CD4-positive, alpha-beta T cell treated with Interleukin-17A for 4 hours (primary cell): ENCODE results near the gene ISG20.
"Not testable (repeated sequence)": the region's sequence is repeated elsewhere in the genome, so short reads cannot be mapped to it uniquely, and the experiment has no call there.

ENCODE experiments used
- DNase-seq: peaks from one replicate; pipeline ENCODE4 v3.0.0-alpha.2; 2020; ENCODE audit warnings: mixed read lengths

The ISG20 gene

DNA sequence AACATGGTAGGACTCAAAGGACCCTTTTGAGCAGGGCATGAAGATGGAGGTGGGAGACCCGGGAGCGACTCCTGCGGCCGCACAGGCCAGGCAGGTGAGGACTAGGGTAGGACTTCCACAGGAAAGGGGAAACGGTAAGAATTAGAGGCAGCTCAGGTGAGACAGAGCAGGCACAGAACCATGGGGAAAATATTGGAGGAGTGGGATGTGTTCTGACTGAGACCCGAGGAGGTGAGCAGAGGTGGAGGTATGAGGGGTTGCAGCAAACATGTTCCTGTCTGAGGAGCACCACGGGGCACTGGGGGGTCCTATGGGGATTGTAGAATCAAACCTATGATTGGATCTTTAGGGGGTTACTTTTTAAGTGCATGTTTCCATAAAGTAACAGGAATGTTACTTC, 1.4 kb upstream of the ISG20 start:
- no peak for DNase-seq

DNA sequence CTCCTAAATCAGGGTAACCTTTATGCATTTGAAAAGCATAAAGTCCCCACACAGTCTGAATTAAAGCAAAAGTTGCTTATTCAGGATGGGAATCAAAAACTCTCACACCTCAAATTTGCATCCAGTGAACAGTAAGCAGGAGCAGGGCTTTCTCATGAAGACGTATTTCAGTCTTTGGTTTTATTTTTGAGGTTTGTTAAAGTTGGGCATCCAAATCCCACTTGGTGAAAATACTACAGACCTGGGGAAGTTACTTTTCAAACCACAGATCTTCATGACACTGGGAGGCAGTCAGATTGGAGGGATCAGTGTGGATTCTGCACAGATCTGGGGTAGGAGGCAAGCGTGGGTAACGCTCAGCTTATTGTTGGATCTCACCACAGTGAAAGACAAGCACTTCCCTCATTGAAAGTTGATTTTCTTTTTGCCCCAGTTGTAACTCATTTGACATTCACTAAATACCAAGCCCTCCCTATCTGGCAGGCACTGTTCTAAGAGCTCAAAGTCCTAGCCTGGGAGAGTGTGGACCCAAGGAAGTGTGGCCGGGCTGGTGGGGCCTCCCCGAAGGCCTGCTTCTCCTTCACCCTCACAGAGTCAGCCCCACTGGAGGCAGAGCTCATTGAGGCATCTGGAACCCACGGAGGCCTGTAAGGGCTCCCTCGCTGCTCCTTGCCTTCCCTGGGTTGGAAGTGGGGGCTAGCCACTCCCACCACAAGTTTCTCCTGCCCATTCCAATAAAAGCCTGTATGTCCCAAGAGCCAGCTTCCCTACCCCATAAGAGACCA, 783 bp upstream of the ISG20 start:
- peak; percentile 30 for DNase-seq

DNA sequence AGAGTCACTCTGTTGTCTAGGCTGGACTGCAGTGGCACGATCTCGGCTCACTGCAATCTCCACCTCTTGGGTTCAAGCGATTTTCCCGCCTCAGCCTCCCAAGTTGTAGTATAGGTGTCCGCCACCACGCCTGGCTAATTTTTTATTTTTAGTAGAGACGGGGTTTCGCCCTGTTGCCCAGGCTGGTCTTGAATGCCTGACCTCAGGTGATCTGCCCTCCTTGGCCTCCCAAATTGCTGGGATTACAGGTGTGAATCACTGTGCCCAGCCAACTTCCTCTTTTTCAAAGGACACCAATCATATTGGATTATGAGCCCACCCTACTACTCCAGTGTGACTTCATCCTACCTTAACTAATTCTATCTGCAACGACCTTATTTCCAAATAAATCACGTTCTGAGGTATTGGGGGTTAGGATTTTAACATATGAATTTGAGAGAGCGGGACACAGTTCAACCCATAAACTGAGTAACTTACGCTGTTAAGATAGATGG, 3.2 kb downstream of the ISG20 start:
- DNase-seq = no peak

DNA sequence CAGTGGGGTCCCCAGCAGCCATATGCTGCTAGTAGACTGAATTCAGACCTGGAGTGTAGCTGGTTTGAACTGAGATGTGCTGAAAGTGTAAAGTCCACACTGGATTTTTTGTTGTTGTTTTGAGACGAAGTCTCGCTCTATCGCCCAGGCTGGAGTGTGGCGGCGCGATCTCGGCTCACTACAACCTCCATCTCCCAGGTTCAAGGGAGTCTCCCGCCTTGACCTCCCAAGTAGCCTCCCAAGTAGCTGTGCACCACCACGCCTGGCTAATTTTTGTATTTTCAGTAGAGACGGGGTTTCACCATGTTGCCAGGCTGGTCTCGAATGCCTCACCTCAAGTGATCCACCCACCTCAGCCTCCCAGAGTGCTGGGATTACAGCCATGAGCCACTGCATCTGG, 3.7 kb downstream of the ISG20 start:
- not testable (repeated sequence) for DNase-seq

DNA sequence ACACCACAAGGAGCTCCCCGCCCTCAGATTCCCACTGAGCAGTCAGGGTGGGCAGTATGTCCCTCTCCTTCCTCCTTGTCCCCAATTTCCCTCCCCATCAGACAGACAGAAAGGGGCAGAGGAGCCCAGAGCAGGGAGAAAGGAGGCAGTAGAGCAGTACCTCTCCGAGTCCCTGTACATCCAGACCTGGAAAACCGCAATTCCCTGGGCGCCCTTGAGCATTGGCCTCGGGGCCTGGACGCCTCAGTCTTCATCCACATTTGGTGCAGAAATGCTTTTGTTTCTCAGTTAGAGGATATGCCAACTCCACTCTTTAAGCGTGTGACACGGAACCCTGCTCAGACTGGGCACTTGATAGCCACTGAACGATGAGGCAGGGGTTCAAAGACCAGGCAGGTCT, 5.9 kb downstream of the ISG20 start:
- DNase-seq = no peak

DNA sequence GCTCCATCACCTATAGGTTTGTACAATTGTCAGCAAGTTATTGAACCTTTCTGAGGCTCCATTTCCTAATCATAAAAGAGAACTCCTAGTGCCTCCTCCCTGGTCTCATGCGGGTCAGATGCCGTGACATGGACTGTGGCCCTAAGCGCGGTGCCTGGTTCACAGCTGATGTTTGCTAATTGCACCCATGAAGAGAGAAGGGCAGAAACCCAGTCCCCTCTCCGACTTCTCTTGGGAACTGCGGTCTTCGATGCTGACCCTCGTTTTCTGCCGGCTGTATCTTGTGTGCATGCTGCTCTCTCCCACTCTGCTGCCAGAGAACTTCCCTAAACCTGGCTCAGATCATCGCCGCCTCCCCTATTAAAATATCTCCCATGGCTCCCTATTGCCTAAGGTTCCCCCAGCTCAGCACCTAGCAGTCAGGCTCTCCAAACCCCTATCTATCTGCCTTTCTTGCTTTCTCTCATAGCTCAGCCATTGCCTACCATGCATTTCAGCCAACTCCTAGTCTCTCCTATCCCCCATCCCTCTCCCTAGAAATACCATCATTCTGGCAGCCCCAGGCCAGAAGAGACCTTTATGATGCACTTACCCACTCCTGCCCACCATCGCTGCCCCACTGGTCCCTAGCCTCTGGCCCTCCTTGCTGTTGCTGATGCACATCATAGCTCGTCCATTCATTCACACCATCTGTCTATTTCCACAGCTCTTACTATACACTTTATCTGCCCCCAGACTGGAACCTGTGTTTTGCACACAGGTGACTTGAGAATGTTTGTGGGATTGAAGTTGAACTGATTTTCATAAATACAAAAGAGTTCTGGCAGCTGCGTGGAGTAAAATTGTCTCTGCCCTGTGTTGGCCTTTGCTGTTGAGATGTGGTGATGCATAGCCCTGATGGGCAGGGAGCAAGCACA, 6.6 kb downstream of the ISG20 start:
- DNase-seq = no peak

DNA sequence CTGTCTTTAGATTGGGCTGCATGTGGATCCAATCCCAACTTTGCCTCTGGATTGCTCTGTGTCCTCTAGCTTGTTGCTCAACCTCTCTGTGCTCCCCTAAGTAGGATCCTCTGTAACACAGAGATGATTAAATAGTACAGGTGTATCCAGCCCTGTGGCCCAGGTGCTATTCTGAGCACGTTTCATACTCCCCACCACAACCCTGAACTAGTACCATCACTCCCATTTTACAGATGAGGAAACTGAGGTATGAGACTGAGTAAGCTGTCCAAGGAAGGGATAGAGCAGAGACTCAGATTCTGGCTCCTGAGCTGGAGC, 7.2 kb downstream of the ISG20 start:
- DNase-seq = no peak

DNA sequence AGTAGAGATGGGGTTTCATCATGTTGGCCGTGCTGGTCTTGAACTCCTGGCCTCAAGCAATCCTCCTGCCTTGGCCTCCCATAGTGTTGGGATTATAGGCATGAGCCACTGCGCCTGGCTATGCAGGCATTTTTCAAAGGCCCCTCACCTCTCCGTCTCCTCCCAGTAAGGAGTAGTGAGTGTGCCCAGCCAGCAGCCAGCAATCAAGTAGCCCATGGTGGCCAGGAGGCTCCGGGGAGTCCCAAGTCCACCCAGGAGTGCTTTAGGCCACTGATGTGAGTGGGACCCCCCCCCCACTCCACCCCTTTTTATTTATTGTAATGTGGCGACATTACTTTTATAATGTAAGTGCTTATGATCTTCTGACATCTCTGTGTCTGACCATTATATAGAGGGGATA, 8.1 kb downstream of the ISG20 start:
- DNase-seq = no peak

DNA sequence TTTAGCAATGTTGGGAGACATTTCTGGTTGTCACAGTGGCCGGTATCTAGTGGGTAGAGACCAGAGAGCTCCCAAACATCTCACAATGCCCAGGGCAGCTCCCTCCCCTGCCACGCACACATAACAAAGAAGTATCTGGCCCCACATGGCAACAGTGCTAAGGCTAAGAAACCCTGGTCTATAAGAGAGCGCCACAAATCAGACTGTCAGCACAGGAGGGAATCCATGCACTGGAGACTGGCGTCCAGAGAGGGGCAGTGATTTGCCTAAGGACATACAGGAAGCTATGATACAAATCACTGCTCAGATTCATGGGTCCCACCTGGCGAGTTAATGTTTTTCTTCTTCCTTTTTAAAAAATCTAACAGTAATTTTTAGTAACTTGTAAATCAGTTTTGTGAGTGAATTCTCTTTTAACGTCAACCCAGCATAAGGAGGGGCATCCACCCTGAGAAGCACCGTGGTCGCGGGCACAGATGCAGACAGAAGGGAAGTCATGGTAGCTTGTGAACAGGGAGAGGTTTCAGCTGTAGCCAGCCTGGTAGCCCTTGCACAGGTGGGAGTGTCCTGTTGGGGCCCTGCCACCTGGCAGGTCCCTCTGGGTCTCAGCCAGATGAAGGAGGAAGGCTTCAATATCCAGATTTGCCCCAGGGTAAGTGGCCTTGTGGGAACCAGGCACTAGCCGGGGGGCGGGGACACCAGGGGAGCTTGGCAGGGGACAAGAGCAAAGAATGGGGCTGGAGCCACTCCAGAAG, 8.7 kb downstream of the ISG20 start:
- no peak for DNase-seq

DNA sequence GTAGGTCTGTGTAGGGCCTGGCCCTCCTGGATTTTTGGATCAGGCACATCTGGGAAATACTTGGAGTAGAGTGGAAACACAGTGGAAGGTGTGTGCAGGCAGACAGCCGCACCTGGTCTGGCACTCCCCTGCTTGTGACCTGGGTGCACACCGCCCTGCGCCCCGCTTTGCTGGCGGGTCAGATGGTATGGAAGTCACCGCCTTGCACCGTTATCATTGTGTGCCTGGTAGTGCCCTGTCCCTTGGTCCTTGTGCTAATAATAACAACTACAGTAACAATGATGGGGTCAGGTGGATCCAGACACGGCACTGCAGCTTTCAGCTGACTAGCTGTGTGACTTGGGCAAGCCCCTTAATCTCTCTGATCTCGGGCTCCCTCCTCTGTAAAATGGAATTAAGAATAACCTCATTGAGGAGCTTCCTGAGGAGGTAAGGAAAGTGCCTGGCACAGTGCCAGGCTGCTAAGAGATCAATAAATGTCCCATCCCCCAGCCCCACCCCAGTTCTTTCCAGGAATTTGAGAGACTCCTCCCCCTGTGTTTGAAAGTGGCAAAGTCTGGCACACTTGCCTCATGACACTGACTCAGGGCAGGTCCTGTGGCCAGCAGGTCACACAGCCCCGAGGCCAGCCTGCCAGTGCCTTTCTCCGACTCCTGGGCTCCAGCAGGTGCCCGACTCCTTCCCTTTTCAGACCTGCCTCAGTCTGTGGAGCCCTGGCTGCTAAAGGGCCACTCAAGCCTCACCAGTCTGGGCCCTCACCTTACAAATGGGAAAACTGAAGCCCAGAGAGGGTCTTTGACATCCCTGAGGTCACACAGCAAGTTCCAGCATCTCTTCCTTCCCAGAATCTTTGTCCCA, 9.8 kb downstream of the ISG20 start:
- DNase-seq = no peak

DNA sequence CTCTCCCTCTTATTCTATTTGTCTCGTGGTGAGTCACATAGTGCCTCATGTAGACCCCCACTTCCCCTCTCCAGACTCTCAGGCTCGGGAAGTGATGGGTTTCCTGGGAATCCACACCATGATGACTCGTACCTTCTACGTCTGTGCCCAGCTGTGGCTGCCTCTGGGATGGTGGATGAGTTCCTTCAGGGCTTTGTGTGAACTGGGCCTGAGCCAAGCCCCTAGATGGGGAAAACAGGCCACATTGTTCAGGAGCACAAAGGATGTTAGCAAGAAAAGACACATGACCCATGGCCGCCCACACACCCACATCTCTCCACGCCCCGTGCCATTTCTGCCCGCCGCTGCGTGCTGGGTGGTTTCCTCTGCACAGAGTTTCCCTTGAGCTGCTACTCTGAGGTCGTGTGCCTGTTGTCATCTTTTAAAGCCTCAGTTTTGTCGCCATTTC, 10.5 kb downstream of the ISG20 start:
- DNase-seq = peak; percentile 80

DNA sequence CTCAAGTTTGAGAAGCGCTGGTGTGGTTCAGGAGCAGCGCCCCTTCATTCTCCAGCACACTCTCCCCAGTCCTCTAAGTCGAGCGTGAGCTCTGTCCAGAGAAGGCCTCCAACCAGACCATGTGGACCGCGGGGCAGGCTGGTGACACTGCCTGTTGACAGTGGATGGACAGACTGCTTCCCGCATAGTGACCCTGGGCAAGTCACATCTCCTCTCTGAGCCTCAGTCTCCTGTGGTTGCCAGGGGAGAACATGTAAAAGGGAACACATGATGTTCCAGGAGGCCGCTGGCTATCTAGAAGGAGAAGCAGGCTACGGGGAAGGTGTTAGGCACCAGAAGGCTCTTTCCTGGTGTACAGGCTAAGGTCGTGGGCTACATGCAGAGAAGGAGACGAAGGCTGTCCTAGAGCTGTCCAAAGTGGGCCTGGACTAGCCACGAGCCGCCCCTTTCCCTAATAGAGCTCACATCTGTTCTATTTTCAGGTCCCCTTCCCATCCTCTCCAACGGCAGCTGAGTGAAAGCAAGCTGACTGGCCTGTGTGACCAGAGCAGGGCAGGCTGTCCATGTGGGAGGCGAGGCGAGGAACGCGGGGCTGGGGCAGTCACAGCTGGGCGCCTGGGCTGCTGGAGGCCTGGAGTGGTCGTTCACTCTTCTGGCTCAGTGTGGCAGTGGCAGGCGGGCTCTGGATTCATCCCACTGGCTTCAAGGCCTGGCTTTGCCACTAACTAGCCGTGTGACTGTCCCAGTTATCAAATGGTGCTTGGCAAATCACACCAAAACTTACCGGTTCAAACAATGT, 11.1 kb downstream of the ISG20 start:
- DNase-seq = no peak

DNA sequence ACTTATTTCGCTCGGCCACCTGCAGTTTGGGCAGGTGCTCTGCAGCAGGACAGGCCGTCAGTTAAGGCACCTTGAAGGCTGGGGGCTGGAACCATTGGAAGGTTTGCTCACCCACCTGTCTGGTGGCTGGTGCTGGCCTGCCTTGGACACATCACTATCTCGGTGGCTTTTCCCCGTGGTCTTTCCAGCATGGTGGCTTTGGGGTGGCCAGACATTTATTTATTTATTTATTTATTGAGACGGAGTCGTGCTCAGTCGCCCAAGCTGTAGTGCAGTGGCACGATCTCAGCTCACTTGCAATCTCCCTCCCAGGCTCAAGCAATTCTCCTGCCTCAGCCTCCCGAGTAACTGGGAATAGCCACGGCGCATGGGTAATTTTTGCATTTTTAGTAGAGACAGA, 11.7 kb downstream of the ISG20 start:
- no peak for DNase-seq

DNA sequence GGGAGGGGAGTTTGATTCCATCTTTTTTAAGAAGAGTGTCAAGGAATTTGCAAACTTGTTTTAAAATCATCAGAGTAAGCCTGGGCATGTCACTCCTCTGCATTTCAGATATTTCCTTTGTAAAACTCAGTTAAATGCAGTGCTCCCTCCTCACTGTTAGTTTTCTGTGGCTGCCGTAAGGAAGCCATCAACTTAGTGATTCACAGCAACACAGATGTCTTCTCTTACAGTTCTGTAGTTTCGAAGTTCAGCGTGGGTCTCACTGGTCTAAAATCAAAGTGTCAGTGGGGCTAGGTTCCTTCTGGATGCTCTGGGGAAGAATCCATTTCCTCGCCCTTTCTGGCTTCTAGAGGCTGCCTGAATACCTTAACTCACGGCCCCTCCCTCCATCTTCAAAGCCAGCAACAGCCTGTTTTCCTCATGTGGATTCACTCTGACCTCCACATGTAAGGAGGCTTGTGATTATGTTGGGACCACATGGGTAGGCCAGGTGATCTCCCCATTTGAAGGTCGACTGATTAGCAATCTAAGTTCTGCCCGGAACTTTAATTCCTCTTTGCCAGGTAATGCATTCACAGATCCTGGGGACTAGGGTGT, 12.4 kb downstream of the ISG20 start:
- no peak for DNase-seq

DNA sequence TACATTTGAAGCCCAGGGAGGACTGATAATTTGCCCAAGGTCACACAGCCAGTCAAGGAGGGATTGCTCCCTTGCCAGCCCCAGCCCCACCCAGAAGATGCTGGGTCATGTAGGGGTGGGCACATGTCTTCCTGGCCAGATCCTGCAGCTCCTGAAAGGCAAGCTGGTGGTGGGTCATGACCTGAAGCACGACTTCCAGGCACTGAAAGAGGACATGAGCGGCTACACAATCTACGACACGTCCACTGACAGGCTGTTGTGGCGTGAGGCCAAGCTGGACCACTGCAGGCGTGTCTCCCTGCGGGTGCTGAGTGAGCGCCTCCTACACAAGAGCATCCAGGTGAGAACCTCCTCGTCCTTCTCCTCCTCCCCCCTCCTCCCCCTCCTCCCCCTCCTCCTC, 13.2 kb downstream of the ISG20 start:
- no peak for DNase-seq

DNA sequence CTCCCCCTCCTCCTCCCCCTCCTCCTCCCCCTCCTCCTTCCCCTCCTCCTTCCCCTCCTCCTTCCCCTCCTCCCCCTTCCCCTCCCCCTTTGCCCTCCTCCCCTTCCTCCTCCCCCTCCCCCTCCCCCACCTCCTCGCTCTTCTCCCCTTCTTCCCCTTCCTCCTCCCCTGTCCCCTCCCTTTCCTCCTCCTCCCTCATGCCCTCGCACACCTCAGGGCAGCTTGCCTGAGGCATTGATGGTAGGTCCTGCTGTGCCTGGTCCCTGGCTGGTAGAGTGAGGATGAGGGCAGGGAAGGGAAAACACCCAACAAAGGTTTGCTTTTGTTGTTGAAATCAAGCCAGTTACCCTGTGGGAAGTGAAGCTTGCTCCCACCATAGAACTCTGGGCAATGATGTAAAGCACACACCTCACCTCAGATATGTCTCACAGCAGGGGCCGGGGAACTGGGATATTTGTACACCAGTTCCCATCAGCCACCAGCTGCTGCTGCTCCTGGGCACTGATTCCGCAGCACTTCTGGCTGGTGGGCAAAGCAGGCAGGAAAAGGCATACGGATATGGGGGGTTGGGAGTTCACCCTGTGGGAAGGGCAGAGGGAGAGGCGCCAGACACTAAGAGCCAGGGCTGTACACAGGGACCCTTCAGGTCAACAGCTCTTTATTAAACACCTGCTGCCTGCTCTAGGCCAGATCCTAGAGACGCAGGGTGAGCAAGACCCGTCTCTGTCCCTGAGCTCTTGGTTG, 13.8 kb downstream of the ISG20 start:
- DNase-seq = peak; percentile 33

DNA sequence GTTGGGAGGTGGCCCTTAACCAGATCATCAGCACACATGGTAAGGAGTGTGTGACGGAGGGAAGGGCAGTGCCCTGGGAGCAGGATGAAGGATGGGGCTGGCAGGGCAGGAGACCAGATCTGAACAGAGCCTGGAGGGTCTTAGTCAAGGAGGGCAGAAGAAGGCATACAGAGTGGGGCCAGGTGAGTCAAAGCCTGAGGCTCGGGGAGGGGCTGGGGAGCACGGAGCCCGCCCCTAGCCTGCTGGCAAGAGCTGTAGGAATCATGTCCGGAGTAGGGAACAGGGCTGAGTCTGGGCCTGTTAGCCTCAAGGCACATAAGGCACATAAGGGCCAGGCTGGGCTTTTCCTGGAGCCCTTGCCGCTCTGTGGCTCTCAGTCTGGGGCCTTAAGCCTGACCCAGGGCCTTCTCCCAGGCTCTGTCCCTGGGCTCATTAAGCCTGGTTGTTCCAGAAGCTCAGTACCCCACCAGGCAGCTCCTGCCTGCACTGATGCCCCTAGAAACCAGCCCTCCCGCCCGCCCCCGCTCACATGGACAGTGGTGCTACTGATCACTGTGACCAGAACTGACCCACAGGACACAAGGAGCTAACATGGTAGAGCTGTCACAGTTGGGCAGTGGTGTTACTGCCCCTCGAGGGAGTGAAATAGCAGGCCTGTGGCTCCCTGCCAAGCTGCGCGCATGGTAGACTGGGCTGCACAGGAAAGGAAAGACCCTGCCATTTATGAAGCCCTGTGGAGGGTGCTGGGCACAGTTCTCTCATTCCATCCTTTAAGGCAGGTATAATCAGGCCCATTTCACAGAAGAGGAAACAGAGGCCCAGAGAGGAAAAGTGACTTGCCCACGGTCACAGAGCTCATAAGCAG, 14.6 kb downstream of the ISG20 start:
- no peak for DNase-seq

DNA sequence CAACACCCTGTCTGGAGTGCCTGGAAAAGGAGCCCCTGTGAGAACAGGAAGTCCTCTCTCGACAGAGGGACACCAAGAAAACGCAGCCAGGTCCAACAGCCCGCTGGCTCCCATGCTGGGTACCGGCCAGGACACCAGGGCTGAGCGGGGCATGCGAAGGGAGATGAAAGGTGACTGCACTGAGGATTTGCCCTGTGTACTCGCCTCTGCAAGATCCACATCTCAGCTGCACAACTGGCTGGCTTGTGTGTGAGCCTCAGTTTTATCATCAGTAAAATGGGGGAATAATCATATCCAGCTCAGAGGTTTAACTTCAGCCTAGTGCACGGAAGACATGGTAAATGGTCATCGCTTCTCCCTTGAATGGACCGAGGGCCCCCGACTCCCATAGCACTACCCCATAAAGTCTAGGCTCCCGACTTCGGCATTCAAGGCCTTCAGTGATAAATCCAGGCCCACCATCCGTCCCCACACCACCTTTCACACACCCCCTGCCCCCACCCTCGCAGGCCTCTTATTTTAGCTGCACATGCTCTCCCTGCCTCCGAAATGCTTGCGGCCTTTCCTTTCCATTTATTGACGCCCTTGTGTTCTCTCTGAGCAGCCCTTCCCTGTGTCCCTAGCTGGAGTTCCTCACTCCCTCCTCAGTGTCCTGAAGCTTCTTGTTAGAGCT, 15.8 kb downstream of the ISG20 start:
- no peak for DNase-seq

DNA sequence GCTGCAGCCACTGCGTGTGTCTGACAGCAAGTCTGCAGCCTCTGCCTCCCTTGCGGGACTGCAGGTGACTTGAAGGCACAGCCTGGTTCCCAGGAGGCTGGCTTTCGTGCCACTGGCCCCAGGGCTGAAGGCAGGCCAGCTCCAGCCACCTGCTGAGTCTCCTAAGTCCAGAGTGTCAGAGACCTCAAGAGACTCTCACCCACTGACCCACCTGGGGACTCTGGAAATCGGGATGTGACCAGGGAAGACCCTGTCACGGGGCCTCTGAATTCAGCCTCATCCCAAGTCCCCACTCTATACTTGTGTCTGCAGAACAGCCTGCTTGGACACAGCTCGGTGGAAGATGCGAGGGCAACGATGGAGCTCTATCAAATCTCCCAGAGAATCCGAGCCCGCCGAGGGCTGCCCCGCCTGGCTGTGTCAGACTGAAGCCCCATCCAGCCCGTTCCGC, 16.3 kb downstream of the ISG20 start:
- peak; percentile 3 for DNase-seq
